ENCODE results near the gene TSHZ1.

Gene TSHZ1

DNA sequence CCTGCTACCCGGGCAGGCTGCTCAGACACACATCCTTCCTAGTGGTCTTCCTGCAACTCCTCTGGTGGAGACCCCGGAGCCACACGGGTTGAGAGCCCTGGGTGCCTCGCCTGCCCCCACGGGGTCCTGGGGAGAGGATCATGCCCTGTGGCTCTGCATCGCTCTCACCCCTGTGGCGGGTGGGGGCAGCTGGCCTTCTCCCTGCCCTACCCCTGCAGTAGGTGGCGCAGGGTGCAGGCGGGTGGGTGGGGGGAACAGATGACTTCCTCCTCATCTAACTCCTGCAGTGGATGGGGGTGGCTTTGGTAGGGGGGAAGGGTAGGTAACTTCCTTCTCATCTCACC lies 38.5 kb downstream of the TSHZ1 start:
- no peaks in the 10 kb centered on the region for H3K27me3 ChIP-seq (ENCODE audit: control insufficient read depth, insufficient read depth, low read length)
- peaks cover 20% of the 10 kb centered on the region for H3K4me1 ChIP-seq (ENCODE audit: control insufficient read depth, insufficient read depth, low read length)
- H3K36me3 ChIP-seq (ENCODE audit: control insufficient read depth, insufficient read depth, low read length): no peaks in the 10 kb centered on the region
- H3K9me3 ChIP-seq (ENCODE audit: control insufficient read depth, low read length): no peaks in the 10 kb centered on the region
- H3K4me3 ChIP-seq (ENCODE audit: low read length): no peak overlapping the region
- no peak overlapping the region for H3K9ac ChIP-seq (ENCODE audit: low read length)

DNA sequence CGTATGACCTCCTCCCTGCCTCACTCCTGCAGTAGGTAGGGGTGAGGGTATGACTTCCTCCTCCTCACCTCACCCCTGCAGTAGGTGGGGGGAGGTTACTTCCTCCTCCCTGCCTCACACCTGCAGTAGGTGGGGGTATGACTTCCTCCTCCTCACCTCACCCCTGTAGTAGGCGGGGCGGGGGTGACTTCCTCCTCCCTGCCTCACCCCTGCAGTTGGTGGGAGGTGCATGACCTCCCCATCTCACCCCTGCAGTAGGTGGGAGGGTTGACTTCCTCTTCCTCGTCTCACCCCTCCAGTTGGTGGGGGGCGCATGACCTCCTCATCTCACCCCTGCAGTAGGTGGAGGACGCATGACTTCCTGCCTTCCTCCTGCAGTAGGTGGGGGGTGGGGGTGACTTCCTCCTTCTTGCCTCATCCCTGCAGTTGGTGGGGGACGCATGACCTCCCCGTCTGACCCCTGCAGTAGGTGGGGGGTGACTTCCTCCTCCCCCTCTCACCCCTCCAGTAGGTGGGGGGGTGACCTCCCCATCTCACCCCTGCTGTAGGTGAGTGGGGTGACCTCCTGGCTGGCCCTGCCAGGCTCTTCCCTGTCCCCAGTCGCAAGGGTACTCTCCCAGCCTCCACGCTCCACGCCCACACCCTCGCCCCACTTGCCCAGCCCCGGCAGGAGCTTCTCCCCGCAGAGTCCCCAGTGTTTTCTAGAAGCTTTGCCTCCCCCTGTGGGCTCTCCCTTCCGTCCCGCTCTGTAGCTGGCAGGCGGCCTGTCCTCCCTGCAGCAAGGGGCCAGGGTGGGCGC lies 39.3 kb downstream of the TSHZ1 start:
- H3K4me3 ChIP-seq (ENCODE audit: low read length): no peak overlapping the region
- H3K9ac ChIP-seq (ENCODE audit: low read length): no peak overlapping the region
- no peaks in the 10 kb centered on the region for H3K9me3 ChIP-seq (ENCODE audit: control insufficient read depth, low read length)
- H3K4me1 ChIP-seq (ENCODE audit: control insufficient read depth, insufficient read depth, low read length): peaks cover 20% of the 10 kb centered on the region
- no peaks in the 10 kb centered on the region for H3K27me3 ChIP-seq (ENCODE audit: control insufficient read depth, insufficient read depth, low read length)
- H3K36me3 ChIP-seq (ENCODE audit: control insufficient read depth, insufficient read depth, low read length): no peaks in the 10 kb centered on the region

DNA sequence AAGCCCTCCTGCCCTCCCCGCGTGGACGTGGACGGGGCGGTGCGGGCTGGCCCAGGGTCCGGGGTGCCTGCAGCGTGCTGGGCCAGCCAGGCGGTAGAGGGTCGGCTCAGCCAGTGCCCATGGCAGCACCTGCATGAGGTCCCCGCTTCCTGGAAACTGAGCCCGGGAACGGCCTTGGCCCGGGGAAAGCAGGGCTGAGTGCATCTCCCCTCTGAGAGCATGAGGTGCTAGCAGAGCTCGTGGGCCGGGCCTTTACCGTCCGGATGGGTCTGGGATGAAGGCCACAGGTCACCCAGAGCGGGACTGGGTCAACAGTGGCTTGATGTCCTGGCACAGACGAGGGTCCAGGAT lies 39.8 kb downstream of the TSHZ1 start:
- H3K9me3 ChIP-seq (ENCODE audit: control insufficient read depth, low read length): no peaks in the 10 kb centered on the region
- H3K9ac ChIP-seq (ENCODE audit: low read length): no peak overlapping the region
- H3K27me3 ChIP-seq (ENCODE audit: control insufficient read depth, insufficient read depth, low read length): no peaks in the 10 kb centered on the region
- H3K36me3 ChIP-seq (ENCODE audit: control insufficient read depth, insufficient read depth, low read length): no peaks in the 10 kb centered on the region
- H3K4me3 ChIP-seq (ENCODE audit: low read length): no peak overlapping the region
- H3K4me1 ChIP-seq (ENCODE audit: control insufficient read depth, insufficient read depth, low read length): peaks cover 20% of the 10 kb centered on the region

DNA sequence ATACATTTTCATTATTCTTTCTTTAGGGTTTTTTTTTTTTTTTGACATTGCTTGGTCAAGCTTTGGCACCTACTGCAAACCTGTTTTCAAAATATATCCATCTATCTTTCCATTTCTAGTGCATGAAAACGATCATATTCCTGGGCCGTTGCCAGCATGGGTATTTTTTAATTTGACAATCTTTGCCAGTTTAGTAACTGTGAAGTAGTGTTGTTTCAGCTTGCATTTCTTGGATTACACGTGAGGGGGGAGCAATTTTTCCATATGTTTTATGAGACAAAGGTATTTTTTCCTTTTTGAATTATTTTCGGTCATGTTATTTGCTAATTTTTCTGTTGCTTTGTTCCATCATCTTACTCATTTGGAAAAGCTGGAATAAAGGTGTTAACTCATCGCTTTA lies 40.9 kb downstream of the TSHZ1 start:
- no peaks in the 10 kb centered on the region for H3K9me3 ChIP-seq (ENCODE audit: control insufficient read depth, low read length)
- H3K4me1 ChIP-seq (ENCODE audit: control insufficient read depth, insufficient read depth, low read length): peaks cover 20% of the 10 kb centered on the region
- no peaks in the 10 kb centered on the region for H3K36me3 ChIP-seq (ENCODE audit: control insufficient read depth, insufficient read depth, low read length)
- H3K9ac ChIP-seq (ENCODE audit: low read length): no peak overlapping the region
- H3K27me3 ChIP-seq (ENCODE audit: control insufficient read depth, insufficient read depth, low read length): no peaks in the 10 kb centered on the region
- no peak overlapping the region for H3K4me3 ChIP-seq (ENCODE audit: low read length)

- Histone ChIP-seq H3K36me3 (ENCODE audit: control insufficient read depth, insufficient read depth, low read length) (no peaks in the 10 kb centered on the region), H3K4me3 (ENCODE audit: low read length) (no peak overlapping the region), H3K4me1 (ENCODE audit: control insufficient read depth, insufficient read depth, low read length) (peaks cover 13% of the 10 kb centered on the region), H3K27me3 (ENCODE audit: control insufficient read depth, insufficient read depth, low read length) (no peaks in the 10 kb centered on the region), H3K9me3 (ENCODE audit: control insufficient read depth, low read length) (no peaks in the 10 kb centered on the region), H3K9ac (ENCODE audit: low read length) (no peak overlapping the region)
Observed at GRCh38 chr18:75252136-75252535, 41.5 kb downstream of the TSHZ1 start.

DNA sequence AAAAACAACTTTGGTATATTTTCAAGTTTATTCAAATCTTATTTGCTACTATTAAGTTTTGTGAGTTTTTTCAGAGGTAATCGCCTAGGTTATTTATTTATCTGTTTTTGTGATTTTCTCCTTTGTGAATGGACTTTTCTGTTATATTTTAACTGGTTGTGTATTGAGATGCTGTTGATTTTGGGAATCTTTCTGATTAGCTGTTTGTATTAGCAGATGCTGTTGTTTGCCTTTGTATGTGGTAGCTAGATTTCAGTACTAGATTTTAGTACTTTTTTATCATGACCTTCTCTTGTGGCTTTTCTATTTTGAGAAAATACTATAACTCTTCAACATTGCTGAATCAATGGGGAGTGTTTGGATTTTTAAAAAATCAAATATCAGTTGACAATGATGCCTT lies 42.4 kb downstream of the TSHZ1 start:
- no peak overlapping the region for H3K4me3 ChIP-seq (ENCODE audit: low read length)
- H3K9ac ChIP-seq (ENCODE audit: low read length): no peak overlapping the region
- no peaks in the 10 kb centered on the region for H3K36me3 ChIP-seq (ENCODE audit: control insufficient read depth, insufficient read depth, low read length)
- H3K9me3 ChIP-seq (ENCODE audit: control insufficient read depth, low read length): no peaks in the 10 kb centered on the region
- H3K4me1 ChIP-seq (ENCODE audit: control insufficient read depth, insufficient read depth, low read length): peaks cover 11% of the 10 kb centered on the region
- H3K27me3 ChIP-seq (ENCODE audit: control insufficient read depth, insufficient read depth, low read length): no peaks in the 10 kb centered on the region

- H3K9me3 ChIP-seq (ENCODE audit: control insufficient read depth, low read length): no peaks in the 10 kb centered on the region
- H3K27me3 ChIP-seq (ENCODE audit: control insufficient read depth, insufficient read depth, low read length): no peaks in the 10 kb centered on the region
- H3K4me1 ChIP-seq (ENCODE audit: control insufficient read depth, insufficient read depth, low read length): peaks cover 3% of the 10 kb centered on the region
- no peak overlapping the region for H3K9ac ChIP-seq (ENCODE audit: low read length)
- H3K36me3 ChIP-seq (ENCODE audit: control insufficient read depth, insufficient read depth, low read length): no peaks in the 10 kb centered on the region
- no peak overlapping the region for H3K4me3 ChIP-seq (ENCODE audit: low read length)
Observed at GRCh38 chr18:75253784-75254183, 43.2 kb downstream of the TSHZ1 start.

GRCh38 chr18:75255094-75255493 lies 44.5 kb downstream of the TSHZ1 start:
- Histone ChIP-seq H3K9me3 (ENCODE audit: control insufficient read depth, low read length) (no peaks in the 10 kb centered on the region), H3K27me3 (ENCODE audit: control insufficient read depth, insufficient read depth, low read length) (no peaks in the 10 kb centered on the region), H3K4me3 (ENCODE audit: low read length) (no peak overlapping the region), H3K9ac (ENCODE audit: low read length) (no peak overlapping the region), H3K36me3 (ENCODE audit: control insufficient read depth, insufficient read depth, low read length) (no peaks in the 10 kb centered on the region), H3K4me1 (ENCODE audit: control insufficient read depth, insufficient read depth, low read length) (no peaks in the 10 kb centered on the region)

- Histone ChIP-seq H3K9me3 (ENCODE audit: control insufficient read depth, low read length) (no peaks in the 10 kb centered on the region), H3K4me1 (ENCODE audit: control insufficient read depth, insufficient read depth, low read length) (no peaks in the 10 kb centered on the region), H3K27me3 (ENCODE audit: control insufficient read depth, insufficient read depth, low read length) (no peaks in the 10 kb centered on the region), H3K36me3 (ENCODE audit: control insufficient read depth, insufficient read depth, low read length) (no peaks in the 10 kb centered on the region), H3K4me3 (ENCODE audit: low read length) (no peak overlapping the region), H3K9ac (ENCODE audit: low read length) (no peak overlapping the region)
Observed at GRCh38 chr18:75256376-75256775, 45.8 kb downstream of the TSHZ1 start.

DNA sequence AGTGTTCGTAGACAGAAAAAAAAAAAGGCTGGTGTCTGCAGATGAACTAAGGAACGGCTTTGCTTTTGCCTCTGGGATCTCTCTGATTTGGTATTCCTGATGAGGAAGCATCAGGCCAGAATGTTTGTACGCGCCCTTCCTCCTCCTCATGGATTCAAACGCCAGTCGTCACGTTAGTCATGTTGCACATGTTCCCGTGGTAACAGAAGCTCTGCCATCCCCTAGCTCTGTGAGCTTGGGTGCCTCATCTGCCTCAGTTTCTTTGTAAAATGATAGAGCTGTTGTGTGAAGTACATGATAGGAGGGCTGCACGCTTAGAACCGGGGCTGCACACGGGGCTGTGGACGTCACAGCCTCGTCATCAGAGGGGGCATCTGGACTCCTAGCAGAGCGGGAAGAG lies 47.0 kb downstream of the TSHZ1 start:
- no peak overlapping the region for H3K9ac ChIP-seq (ENCODE audit: low read length)
- no peak overlapping the region for H3K4me3 ChIP-seq (ENCODE audit: low read length)

GRCh38 chr18:75261430-75262223 lies 51.0 kb downstream of the TSHZ1 start:
- Histone ChIP-seq H3K27me3 (ENCODE audit: control insufficient read depth, insufficient read depth, low read length) (no peaks in the 10 kb centered on the region), H3K36me3 (ENCODE audit: control insufficient read depth, insufficient read depth, low read length) (no peaks in the 10 kb centered on the region), H3K4me3 (ENCODE audit: low read length) (no peak overlapping the region), H3K9me3 (ENCODE audit: control insufficient read depth, low read length) (no peaks in the 10 kb centered on the region), H3K4me1 (ENCODE audit: control insufficient read depth, insufficient read depth, low read length) (no peaks in the 10 kb centered on the region), H3K9ac (ENCODE audit: low read length) (no peak overlapping the region)

More for the DNA sequence above, 47.0 kb downstream of the TSHZ1 start:
- Histone ChIP-seq H3K27me3 (ENCODE audit: control insufficient read depth, insufficient read depth, low read length) (no peaks in the 10 kb centered on the region), H3K4me1 (ENCODE audit: control insufficient read depth, insufficient read depth, low read length) (no peaks in the 10 kb centered on the region), H3K36me3 (ENCODE audit: control insufficient read depth, insufficient read depth, low read length) (no peaks in the 10 kb centered on the region), H3K9me3 (ENCODE audit: control insufficient read depth, low read length) (no peaks in the 10 kb centered on the region)

DNA sequence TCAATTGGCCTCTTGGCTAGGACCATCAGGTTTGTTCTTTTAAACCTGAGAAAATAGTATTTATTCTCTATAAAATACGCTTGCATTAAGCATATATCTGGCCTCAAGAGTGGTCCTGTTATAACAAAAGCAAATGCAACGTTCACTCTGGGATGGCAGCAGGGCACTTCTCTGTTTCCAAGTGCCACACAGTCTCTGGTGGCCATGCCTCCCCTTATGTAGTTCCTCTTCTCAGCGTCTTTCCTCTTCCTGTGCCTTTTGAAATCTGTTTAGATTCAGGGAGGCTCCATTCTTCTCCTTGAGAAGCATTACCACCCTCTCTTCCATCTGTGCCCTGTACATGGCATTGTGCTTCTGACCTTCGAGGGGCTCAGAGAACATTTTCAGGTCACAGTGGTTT lies 51.9 kb downstream of the TSHZ1 start:
- H3K9me3 ChIP-seq (ENCODE audit: control insufficient read depth, low read length): no peaks in the 10 kb centered on the region
- H3K9ac ChIP-seq (ENCODE audit: low read length): no peak overlapping the region
- no peaks in the 10 kb centered on the region for H3K27me3 ChIP-seq (ENCODE audit: control insufficient read depth, insufficient read depth, low read length)
- H3K36me3 ChIP-seq (ENCODE audit: control insufficient read depth, insufficient read depth, low read length): no peaks in the 10 kb centered on the region
- no peaks in the 10 kb centered on the region for H3K4me1 ChIP-seq (ENCODE audit: control insufficient read depth, insufficient read depth, low read length)
- H3K4me3 ChIP-seq (ENCODE audit: low read length): no peak overlapping the region
